Right cardiac atrium (tissue), 5 donors: ENCODE measurements around the gene CD6. TPM values are rescaled to one million over a fixed set of nuclear protein-coding genes. Genes with fewer than 3 reads are reported as not detected.
"Not testable (repeated sequence)": the region's sequence is repeated elsewhere in the genome, so short reads cannot be mapped to it uniquely, and the experiment has no call there.

ENCODE experiments used
- ATAC-seq, 2 donors: fragments of 200-7000 bp; cut with Tn5 transposase; one replicate each; pipeline versions ENCODE4 v1.8.0 to v1.9.1; 2020; ENCODE audit warnings: moderate library complexity in 2 of 2, mild to moderate bottlenecking in 1 of 2
- DNase-seq, 3 donors: peaks; one replicate each; pipeline ENCODE4 v3.0.0-alpha.2; 2020
- H3K27ac ChIP-seq: one replicate; pipeline ENCODE4 v1.5.1; 2013; ENCODE audit warnings: mild to moderate bottlenecking, low read length, control low read depth, moderate library complexity
- H3K27me3 ChIP-seq: one replicate; pipeline ENCODE4 v1.6.1; 2013; ENCODE audit not compliant: control insufficient read depth, insufficient read depth
- H3K4me1 ChIP-seq: one replicate; pipeline ENCODE4 v1.6.1; 2013; ENCODE audit warnings: low read length; ENCODE audit not compliant: control insufficient read depth, insufficient read depth
- H3K4me3 ChIP-seq: one replicate; pipeline ENCODE4 v1.5.1; 2013; ENCODE audit warnings: low read length, control low read depth
- H3K9me3 ChIP-seq: one replicate; pipeline ENCODE4 v1.6.1; 2013; ENCODE audit warnings: low read length; ENCODE audit not compliant: control insufficient read depth
- WGBS: extraction: QIAGEN DNeasy Blood & Tissue Kit; methylation state at CpG from one replicate; pipeline ENCODE4 v1.1.7; 2013; 5-methylcytosine and 5-hydroxymethylcytosine counted together
- intact Hi-C, 4 donors: fragments of 100-400 bp; cut with DNase I; formaldehyde crosslinking; loops; one replicate each; pipeline versions ENCODE4 v1.11.0 to v1.14.0; 2022 to 2023
- polyA plus RNA-seq: library from polyadenylated mRNA; stranded (reverse); fragments of 200-250 nt; gene quantifications from one replicate; pipeline ENCODE4 v1.2.3, GENCODE V29; 2013
- total RNA-seq, 4 donors: library from RNA; stranded (reverse); fragmentation: NEBNext Ultra II Directional; extraction: Animal tissue kit (Norgen Biotek cat#: 25700); gene quantifications; one replicate each; pipeline ENCODE4 v1.2.1, GENCODE V29; 2021
- donor health status: healthy with polysubstance abuse.
- donor health status: DM: no; HTN: yes; CAD: no.
- donor health status: DM: no; HTN: no; CAD: no.
- donor health status: DM: no; HTN: yes; CAD: no; lungs with severe emphysema.
- donor health status: DM: yes; HTN: yes; CAD: no.

Gene CD6
- total and polyA plus RNA-seq, 5 donors: 0.11 to 1.7 (median 0.74) TPM

- H3K4me3 ChIP-seq: no peak overlapping the region
These were observed 926 bp downstream of the CD6 start for GRCh38 chr11:60972182-60973030.

GRCh38 chr11:60973699-60974098, 2.2 kb downstream of the CD6 start:
- Histone ChIP-seq H3K9me3 (no peaks in the 10 kb centered on the region), H3K4me1 (no peaks in the 10 kb centered on the region), H3K27me3 (no peaks in the 10 kb centered on the region), H3K27ac (no peak overlapping the region), H3K4me3 (no peak overlapping the region)
- intact Hi-C loops: no loop called here
- DNase-seq (no peak), ATAC-seq (no peak)
- 87% methylated on average over 6 of the region's 6 CpGs for WGBS

More at GRCh38 chr11:60972182-60973030, 926 bp downstream of the CD6 start:
- ATAC-seq (no peak), DNase-seq (no peak)
- Histone ChIP-seq H3K9me3 (no peaks in the 10 kb centered on the region), H3K27me3 (no peaks in the 10 kb centered on the region), H3K4me1 (no peaks in the 10 kb centered on the region), H3K27ac (no peak overlapping the region)
- WGBS: 87% methylated on average over 15 of the region's 15 CpGs
- intact Hi-C loops: no loop called here

- H3K9me3 ChIP-seq, DNase-seq, H3K27ac ChIP-seq, H3K4me3 ChIP-seq, H3K4me1 ChIP-seq, intact Hi-C loops, ATAC-seq, H3K27me3 ChIP-seq: not testable (repeated sequence)
- 85% methylated on average over 13 of the region's 13 CpGs for WGBS
These were observed 2.8 kb downstream of the CD6 start for GRCh38 chr11:60974316-60974715.

- intact Hi-C loops: no loop called here
- 86% methylated on average over 6 of the region's 6 CpGs for WGBS
- no peak for DNase-seq
- Histone ChIP-seq H3K4me3 (no peak overlapping the region), H3K4me1 (no peaks in the 10 kb centered on the region), H3K9me3 (no peaks in the 10 kb centered on the region), H3K27me3 (no peaks in the 10 kb centered on the region), H3K27ac (no peak overlapping the region)
- ATAC-seq: no peak
These were observed 3.2 kb downstream of the CD6 start for GRCh38 chr11:60974726-60975125.

GRCh38 chr11:60977224-60977623, 5.7 kb downstream of the CD6 start:
- no peak overlapping the region for H3K4me3 ChIP-seq
- DNase-seq: no peak
- intact Hi-C loops: no loop called here
- WGBS: 80% methylated on average over 4 of the region's 4 CpGs
- H3K9me3 ChIP-seq: no peaks in the 10 kb centered on the region
- no peak for ATAC-seq
- H3K4me1 ChIP-seq: no peaks in the 10 kb centered on the region
- H3K27me3 ChIP-seq: no peaks in the 10 kb centered on the region
- no peak overlapping the region for H3K27ac ChIP-seq

- H3K27me3 ChIP-seq: no peaks in the 10 kb centered on the region
- no peak overlapping the region for H3K4me3 ChIP-seq
- no peaks in the 10 kb centered on the region for H3K4me1 ChIP-seq
- H3K27ac ChIP-seq: no peak overlapping the region
- ATAC-seq: no peak
- no peaks in the 10 kb centered on the region for H3K9me3 ChIP-seq
- intact Hi-C loops: no loop called here
- DNase-seq: no peak
These were observed 6.4 kb downstream of the CD6 start for GRCh38 chr11:60977836-60978235.

- H3K27ac ChIP-seq: no peak overlapping the region
- ATAC-seq: no peak
- no peak for DNase-seq
- WGBS: 82% methylated on average over 10 of the region's 10 CpGs
- no peaks in the 10 kb centered on the region for H3K9me3 ChIP-seq
- H3K4me3 ChIP-seq: no peak overlapping the region
- H3K27me3 ChIP-seq: no peaks in the 10 kb centered on the region
- no peaks in the 10 kb centered on the region for H3K4me1 ChIP-seq
- intact Hi-C loops: no loop called here
These were observed 7.3 kb downstream of the CD6 start for GRCh38 chr11:60978546-60979380.

- WGBS: 87% methylated on average over 12 of the region's 12 CpGs
- Histone ChIP-seq H3K4me3 (no peak overlapping the region), H3K9me3 (no peaks in the 10 kb centered on the region), H3K27me3 (no peaks in the 10 kb centered on the region), H3K4me1 (no peaks in the 10 kb centered on the region), H3K27ac (no peak overlapping the region)
- ATAC-seq (no peak), DNase-seq (no peak)
- intact Hi-C loops: no loop called here
These were observed 10.0 kb downstream of the CD6 start for GRCh38 chr11:60981515-60981914.

- H3K27ac ChIP-seq: no peak overlapping the region
- no peaks in the 10 kb centered on the region for H3K4me1 ChIP-seq
- 87% methylated on average over 8 of the region's 8 CpGs for WGBS
- ATAC-seq (no peak), DNase-seq (no peak)
- H3K27me3 ChIP-seq: no peaks in the 10 kb centered on the region
- H3K9me3 ChIP-seq: no peaks in the 10 kb centered on the region
- H3K4me3 ChIP-seq: no peak overlapping the region
- intact Hi-C loops: no loop called here
These were observed 10.7 kb downstream of the CD6 start for GRCh38 chr11:60982184-60982583.

- DNase-seq (no peak), ATAC-seq (no peak)
- Histone ChIP-seq H3K4me1 (no peaks in the 10 kb centered on the region), H3K4me3 (no peak overlapping the region), H3K27me3 (no peaks in the 10 kb centered on the region), H3K9me3 (no peaks in the 10 kb centered on the region), H3K27ac (no peak overlapping the region)
- intact Hi-C loops: no loop called here
- WGBS: 80% methylated on average over 6 of the region's 6 CpGs
These were observed 12.7 kb downstream of the CD6 start for GRCh38 chr11:60984149-60984548.

- DNase-seq: no peak
- H3K27me3 ChIP-seq: no peaks in the 10 kb centered on the region
- no peaks in the 10 kb centered on the region for H3K4me1 ChIP-seq
- 51% methylated on average over 4 of the region's 4 CpGs for WGBS
- H3K4me3 ChIP-seq: no peak overlapping the region
- no peak for ATAC-seq
- H3K27ac ChIP-seq: no peak overlapping the region
- intact Hi-C loops: no loop called here
- H3K9me3 ChIP-seq: no peaks in the 10 kb centered on the region
These were observed 13.2 kb downstream of the CD6 start for GRCh38 chr11:60984636-60985035.
